Retinal pigment epithelial cell (primary cell): ENCODE data around the gene NADK2.

Experiments
- DNase-seq: peaks from one replicate; pipeline ENCODE4 v3.0.0-alpha.2; 2010; ENCODE audit warnings: low read depth
- H3K4me3 ChIP-seq: 2 replicates; pipeline ENCODE4 v1.5.1; 2011; ENCODE audit warnings: mild to moderate bottlenecking, low read length, control low read depth, moderate library complexity
- TF ChIP-seq, protein P1 (sequence below): conservative IDR thresholded peaks from 2 replicates; pipeline ENCODE4 v1.5.1; 2011; ENCODE audit warnings: low read depth, low read length, control low read depth, inconsistent platforms

The NADK2 gene

DNA sequence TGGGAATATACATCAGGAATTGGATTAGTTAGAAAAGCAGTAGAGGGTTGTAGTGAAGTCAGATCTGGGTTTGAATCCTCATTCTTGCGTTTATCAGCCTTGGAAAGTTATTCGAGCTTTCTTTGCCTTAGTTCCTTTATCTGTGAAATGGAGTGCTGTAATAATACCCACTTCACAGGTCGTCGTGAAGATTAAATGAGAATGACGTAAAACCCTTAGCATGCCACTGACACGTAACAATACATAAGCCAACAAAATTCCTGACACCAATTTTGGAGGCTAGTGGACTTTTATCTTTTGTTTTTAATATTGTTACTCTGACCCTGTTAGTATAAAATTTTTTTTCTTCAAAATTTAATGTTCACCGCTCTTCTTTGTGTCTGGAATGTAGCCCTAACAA, 86.4 kb downstream of the NADK2 start:
- no peak for DNase-seq

DNA sequence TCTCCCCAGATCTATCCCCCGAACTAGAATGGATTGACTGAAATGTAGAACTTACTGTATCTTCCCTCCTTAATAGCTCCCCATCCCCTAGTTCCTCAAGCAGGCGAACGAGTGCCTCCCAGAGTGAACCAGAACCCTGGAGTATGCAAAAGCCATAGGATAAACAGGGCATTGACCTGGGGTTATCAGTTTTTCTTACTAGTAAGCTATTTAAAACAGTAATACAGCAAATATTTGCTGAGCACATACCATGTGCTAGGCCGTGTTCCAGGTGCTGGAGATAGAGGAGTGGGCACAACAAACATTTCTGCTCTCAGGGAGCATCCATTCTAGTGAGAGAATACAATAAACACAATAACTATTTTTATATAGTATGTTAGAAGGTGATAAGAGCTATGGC, 88.0 kb downstream of the NADK2 start:
- H3K4me3 ChIP-seq: peak overlapping the region; percentile 91
- DNase-seq: no peak
- TF ChIP-seq, protein P1, sequence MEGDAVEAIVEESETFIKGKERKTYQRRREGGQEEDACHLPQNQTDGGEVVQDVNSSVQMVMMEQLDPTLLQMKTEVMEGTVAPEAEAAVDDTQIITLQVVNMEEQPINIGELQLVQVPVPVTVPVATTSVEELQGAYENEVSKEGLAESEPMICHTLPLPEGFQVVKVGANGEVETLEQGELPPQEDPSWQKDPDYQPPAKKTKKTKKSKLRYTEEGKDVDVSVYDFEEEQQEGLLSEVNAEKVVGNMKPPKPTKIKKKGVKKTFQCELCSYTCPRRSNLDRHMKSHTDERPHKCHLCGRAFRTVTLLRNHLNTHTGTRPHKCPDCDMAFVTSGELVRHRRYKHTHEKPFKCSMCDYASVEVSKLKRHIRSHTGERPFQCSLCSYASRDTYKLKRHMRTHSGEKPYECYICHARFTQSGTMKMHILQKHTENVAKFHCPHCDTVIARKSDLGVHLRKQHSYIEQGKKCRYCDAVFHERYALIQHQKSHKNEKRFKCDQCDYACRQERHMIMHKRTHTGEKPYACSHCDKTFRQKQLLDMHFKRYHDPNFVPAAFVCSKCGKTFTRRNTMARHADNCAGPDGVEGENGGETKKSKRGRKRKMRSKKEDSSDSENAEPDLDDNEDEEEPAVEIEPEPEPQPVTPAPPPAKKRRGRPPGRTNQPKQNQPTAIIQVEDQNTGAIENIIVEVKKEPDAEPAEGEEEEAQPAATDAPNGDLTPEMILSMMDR: no peak

More for the DNA sequence above, 86.4 kb downstream of the NADK2 start:
- no peak overlapping the region for H3K4me3 ChIP-seq
- TF ChIP-seq, protein P1: no peak

DNA sequence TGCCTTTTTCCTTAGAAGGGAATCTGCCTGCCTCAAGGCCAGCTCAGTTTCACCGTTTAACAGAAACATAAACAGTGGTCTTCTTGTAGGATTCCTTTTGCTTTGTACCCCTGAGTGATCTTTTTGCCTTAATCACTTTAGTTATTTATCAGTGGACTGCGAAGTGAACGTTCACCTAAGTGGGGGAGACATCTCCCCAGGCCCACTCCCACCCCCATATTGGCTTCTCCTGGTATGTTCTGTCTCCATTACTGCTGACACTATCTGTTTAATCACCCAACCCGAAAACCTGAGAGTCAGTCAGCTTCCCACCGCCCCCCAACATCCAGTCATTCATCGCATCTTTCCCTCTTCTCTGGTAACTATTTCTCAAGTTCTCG, 88.4 kb downstream of the NADK2 start:
- DNase-seq: no peak
- TF ChIP-seq, protein P1: no peak
- peak overlapping the region; percentile 91 for H3K4me3 ChIP-seq

DNA sequence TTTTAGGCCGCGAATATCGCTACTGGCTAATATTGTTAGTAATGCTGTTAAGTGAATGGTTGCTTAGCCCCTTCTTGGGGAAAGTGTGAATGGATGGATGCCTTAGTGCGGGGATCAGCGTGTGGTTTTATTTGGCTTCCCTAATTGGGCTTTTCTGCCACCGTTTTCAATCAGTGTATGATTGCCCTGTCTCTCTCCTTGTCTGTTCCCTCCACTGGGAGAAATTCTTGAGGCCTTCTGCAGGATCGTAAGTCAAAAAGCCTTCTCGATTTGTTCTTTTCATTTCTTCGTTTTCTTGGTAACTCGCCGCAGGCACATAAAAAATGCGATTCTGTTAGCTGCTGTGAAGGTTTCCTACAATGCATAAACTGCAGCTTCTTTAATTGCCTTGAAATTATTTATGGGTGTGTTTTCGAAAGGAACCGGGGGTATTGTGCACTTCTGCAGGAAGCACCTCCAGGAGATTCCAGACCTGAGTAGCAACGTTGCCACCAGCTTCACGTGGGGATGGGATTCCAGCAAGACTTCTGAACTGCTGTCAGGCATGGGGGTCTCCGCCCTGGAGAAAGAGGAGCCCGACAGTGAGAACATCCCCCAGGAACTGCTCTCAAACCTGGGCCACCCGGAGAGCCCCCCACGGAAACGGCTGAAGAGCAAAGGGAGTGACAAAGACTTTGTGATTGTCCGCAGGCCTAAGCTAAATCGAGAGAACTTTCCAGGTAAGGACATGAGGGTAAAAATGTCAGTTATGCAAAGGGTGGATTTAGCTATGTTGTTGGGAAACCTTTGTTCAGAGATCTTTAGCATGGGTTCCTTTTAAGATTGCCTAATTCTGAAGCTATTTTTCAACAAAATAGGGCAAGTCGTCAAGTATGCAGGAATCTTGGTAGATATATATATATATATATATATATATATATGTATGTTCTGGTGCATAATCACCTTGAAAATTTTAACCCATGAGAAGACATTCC, 89.1 kb downstream of the NADK2 start:
- TF ChIP-seq, protein P1: no peak
- no peak for DNase-seq
- peak overlapping the region; percentile 91 for H3K4me3 ChIP-seq

DNA sequence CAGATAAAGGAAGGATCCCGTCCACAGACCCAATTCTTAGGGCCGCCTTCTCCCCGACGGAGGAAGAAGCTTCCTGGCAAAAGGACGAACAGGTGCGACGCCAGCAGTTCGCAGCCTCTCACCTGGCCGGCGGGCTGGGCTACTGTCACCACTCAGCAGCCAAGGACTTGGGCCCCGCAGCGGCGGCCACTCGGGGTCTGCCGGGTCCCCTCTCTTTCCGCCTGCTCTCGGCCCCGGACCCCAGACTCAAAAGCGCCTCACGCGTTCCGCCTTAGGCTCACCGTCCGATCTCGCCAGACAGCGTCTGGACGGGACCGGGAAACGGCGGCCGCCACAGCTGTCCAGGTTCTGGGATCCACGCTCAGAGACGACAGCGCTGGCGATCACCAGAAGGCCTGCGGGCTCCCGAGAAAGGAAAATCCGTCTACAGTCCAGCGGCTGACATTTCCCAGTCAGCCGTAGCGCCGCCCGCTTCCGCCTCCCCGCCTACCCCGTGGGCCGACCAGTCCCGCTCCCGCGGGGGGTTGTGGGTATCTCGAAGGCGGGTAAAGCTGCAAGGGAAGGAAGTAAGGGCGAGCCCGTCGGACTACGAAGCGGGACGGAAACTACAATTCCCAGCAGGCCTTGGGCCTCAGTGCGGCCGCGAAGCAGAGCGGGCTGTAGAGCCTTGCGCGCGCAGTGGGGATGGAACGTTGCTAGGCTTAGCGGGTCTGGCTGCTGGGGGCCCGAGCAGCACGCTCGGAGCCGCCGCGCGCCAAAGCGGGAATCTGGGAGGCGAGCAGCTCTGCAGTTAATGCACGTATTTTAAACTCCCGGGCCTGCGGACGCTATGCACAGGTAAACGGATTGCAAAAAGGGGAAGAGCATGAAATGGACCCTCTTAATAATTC, 90.0 kb downstream of the NADK2 start, which contains the start of the genes LMBRD2 and SKP2:
Gene LMBRD2 (minus strand): TSS at position 454 of the 890 bp plus-strand sequence. CDS start 8,538 bp downstream, outside the sequence.
Gene SKP2 (plus strand): TSS at position 678 of the 890 bp plus-strand sequence. CDS start 152 bp downstream, at position 830.
- H3K4me3 ChIP-seq: peak within 1 kb of the TSS; percentile 91
- TF ChIP-seq, protein P1: no peak

DNA sequence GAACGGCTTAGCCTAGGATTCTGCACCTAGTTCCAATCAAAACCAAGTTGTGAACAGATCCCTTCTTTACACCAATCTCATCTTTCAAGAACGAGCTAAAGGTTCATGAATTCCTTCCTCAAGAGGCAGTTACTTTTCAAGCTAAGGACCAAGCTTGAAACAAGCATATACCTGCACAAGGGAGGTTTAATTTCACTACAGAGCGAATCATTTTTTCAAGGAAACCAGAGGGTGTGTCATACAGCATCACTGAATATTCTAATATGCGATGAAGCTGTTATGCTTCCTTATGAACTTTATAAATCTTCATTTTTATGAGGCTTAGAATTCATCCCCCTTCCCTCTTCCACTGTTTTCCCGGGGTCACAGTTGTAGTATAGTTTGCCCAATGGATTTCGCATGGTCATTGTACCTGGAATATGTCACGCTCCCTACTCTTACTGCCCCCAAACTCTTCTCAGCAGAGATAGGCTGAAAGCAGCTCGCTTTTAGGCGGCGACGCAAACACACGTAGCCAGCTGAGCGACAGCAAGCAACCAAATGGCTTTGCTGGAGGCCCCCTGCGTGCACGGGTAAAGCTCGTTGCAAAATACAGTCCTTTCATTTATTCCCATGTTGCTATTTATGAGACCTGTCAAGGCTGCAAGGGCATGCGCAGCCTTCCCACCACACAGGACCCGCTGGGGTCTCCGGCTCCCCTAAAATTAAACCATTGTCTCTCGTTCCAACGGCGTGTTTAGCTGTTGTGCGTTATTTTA, 90.9 kb downstream of the NADK2 start:
- DNase-seq: no peak

More for the DNA sequence above, 90.0 kb downstream of the NADK2 start, which contains the start of the genes LMBRD2 and SKP2:
- peak; percentile 93 for DNase-seq

More for the DNA sequence above, 90.9 kb downstream of the NADK2 start:
- peak overlapping the region; percentile 91 for H3K4me3 ChIP-seq
- TF ChIP-seq, protein P1: no peak
